Activated CD4-positive, alpha-beta T cell treated with anti-CD3 and anti-CD28 coated beads, Interleukin-2, amount 50 U/mL, for 1 hour (primary cell): ENCODE measurements around the gene ITGB3BP.
"Not testable (repeated sequence)": the region's sequence is repeated elsewhere in the genome, so short reads cannot be mapped to it uniquely, and the experiment has no call there.

ENCODE experiments used
- DNase-seq: peaks from one replicate; pipeline ENCODE4 v3.0.0-alpha.2; 2020

Gene ITGB3BP

DNA sequence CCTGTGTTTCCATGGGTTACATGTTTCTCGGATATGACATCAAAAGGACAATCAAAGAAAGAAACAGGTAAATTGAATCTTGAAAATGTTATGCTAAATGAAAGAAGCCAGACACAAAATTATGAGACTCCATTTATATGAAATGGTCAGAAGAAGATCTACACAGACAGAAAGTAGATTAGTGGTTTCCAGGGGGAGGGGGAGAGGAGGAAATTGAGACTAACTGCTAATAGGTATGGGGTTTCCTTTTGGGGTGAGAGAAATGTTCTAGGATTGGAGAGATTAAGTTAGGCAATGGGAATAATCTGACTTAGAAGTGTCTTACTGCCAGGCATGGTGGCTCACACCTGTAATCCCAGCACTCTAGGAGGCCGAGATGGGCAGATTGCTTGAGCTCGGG is 21.8 kb downstream of the ITGB3BP start:
- no peak for DNase-seq

DNA sequence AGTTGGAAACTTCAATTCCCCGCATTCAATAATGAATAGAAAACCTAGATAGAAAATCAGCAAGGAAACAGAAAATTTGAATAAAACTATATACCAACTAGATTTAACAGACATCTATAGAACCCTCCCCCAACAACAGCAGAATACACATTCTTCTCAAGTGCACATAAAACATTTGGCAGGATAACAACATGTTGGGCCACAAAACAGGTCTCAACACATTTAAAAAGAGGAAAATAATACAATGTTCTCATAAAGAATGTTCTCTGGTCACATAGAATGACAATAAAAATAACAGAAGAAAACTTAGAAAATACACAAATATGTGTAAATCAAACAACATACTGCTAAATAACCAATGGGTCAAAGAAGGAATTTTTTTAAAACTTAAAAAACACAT is 24.9 kb downstream of the ITGB3BP start:
- DNase-seq: no peak

DNA sequence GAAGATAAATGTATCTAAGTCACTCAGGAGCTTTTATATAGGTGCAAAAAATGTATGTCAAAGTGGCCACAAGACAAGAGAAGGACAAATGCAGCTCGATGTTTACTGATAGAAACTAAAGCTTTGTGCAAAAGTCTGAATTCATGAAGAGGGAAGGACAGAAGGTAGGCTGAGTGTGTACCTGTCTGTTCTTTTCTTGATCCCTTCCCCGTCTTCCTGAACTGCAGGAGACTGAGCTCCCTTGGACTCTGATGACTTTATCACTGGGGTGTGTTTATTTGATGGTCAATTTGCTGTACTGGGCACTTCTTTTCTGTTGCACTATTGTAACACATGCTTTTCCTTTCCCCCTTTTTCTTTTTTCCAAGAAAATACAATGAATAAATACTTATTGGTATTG is 25.4 kb downstream of the ITGB3BP start:
- DNase-seq: no peak

DNA sequence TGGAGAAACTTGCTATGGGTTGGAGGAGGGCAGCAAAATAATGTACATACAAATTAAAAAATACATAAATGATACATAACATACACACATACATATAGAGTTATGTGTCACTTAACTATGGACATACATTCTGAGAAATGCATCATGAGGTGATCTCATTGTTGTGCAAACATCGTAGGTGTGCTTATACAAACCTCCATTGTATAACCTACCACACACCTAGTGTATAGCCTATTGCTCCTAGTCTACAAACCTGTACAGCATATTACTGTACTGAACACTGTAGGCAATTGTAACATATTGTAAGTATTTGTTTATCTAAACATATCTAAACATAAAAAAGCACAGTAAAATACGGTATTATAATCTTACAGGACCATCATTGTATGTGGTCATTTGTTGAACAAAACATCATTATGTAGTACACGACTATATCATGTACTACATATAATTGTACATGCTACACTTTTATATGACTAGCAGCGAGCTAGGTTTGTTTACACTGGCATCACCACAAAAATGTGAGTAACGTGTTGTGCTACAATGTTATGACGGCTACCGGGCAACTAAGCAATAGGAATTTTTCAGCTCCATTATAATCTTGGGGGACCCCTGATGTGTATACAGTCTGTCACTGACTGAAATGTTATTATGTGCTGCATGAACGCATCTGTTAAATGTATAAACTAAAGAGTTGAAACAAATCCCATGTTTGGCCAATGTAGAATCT is 35.5 kb downstream of the ITGB3BP start:
- DNase-seq: no peak

DNA sequence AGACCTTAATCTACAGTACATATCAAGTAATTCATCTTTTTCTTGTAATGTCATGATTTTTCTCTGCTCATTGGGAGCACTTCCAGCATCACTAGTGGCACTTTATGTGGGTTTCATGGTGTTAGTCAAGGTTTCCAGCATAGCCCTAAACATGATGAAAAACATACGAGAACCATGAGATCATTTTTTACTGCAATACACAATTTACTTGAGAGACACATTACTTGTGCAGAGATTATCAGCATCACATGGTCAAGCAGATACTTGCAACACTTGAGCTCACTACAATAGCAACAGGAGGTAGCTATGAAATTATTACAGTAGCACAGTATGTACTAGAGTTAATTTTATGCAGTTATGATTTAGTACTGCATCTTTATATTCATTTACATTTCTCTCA is 36.4 kb downstream of the ITGB3BP start:
- DNase-seq: no peak

DNA sequence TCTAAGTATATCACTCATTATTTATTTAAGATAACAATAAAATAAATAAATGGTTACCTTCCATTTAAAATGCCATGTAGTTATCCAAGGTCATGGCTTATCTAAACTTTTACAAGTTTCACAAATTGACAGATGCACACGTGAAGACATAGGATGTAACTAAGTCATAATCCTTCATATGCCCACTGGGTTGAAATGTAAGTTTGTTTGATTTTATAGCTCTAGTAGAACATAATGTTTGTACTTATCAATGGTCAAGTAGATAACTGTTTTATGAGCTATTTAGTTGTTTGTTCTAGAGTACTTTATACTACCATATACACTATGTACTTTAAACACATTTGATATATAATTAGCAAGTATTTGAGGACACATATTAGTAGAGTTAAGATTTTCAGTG is 43.0 kb downstream of the ITGB3BP start:
- no peak for DNase-seq

DNA sequence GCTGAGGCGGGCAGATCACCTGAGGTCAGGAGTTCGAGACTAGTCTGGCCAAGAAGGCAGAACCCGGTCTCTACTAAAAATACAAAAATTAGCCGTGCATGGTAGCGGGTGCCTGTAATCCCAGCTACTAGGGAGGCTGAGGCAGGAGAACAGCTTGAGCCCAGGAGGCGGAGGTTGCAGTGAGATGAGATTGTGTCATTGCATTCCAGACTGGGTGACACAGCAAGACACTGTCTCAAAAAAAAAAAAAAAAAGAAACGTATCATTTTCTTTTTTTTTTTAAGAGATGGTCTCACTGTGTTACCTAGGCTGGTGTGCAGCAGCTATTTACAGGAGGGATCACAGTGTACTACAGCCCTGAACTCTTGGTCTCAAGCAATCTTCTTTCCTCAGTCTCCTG is 47.3 kb downstream of the ITGB3BP start:
- no peak for DNase-seq

DNA sequence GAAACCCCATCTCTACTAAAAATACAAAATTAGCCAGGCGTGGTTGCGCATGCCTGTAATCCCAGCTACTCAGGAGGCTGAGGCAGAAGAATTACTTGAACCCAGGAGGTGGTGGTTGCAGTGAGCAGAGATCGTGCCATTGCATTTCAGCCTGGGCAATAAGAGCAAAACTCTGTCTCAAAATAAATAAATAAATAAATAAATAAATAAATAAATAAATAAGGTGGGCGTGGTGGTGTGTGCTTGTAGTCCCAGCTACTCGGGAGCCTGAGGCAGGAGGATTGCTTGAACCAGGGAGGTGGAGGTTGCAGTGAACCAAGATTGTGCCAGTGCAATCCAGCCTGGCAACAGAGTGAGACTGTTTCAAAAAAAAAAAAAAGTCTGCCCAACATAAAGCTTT is 54.3 kb downstream of the ITGB3BP start:
- not testable (repeated sequence) for DNase-seq

DNA sequence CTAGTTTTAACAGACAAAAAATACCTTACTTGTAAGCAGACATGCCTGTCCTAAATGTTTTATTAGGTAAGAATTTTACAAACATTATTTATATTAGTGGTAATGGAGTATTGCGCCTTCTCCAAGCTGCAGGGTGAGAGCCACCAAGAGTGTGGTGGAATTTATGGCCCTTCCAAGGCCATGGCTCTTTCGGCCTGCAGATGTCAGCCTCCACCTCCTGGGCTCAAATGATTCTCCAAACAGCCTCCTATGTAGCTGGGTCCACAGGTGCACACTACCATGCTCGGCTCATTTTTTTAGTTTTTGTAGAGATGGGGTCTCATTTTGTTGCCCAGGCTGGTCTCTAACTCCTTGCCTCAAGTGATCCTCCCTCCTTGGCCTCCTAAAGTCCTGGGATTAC is 56.3 kb downstream of the ITGB3BP start:
- DNase-seq: no peak

DNA sequence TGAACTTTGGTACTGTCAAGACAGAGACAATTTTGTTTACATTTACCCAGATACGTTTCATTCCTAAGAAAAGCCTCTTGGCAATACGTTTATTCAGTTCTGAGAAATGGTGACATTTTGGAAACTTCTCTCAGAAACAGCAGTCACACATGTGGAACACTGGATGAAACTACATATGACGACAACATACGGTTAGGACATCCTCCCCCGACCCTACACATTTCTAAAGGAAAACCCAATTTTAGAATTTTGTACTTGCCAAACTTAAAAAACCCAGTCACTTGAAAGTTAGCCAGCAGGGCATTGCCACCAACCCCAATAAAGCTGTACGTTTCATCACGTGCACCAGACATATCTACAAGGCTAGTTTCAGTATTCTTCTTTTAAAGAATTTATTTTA is 56.8 kb downstream of the ITGB3BP start:
- no peak for DNase-seq

DNA sequence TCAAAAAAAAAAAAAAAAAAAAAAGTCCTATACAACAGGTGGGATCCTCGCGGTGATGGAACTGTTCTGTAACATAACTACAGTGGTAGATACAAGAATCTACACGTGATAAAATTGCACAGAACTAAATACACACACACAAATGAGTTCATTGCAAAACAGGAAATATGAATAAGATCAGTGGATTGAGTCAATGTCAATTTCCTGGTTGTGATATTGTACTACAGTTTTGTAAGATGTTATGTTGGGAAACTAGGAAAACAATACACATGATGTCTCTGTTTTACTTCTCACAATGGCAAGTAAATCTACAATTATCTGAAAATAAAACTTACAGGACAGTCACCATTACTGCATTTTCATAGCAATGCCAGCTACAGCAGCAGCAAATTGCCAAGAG is 59.8 kb downstream of the ITGB3BP start:
- no peak for DNase-seq

DNA sequence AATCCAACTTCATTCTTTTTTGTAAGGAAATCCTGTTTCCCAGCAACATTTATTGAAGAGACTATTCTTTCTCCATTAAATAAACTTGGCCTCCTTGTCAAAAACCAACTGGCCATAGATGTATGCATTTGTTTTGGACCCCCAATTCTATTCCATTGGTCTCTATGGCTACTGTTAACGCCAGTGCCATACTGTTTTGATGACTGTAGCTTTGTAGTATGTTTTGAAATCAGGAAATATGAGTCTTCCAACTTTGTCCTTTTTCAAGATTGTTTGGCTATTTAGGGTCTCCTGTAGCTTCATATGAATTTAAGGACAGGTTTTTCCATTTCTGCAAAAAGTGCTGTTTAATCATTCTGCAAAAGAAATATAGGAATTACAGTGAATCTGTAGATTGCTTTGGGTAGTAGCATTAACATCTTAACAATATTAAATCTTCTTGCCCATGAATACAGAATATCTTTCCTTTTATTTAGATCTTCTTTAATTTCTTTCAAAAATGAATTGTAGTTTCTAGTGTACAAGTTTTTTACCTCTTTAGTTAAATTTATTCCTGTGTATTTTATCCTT is 61.3 kb downstream of the ITGB3BP start:
- DNase-seq: no peak

DNA sequence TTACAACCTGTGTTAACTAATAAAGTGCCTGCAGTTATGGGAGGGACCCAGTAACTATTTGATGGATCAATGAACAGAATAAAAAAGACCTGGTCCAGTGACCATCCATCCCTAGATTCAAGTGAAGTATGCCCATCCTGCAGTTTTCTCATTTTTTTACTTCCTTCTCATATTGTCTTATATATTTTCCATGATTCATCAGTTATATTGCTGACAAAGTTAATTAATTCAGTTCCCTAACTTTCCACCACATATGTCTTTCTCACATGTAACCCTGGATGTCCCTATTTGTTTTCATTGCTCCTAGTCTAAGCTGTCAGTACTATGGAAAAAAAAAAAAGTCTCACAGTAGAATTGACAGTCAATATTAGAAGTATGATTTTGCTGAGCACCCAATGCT is 64.3 kb downstream of the ITGB3BP start:
- no peak for DNase-seq

DNA sequence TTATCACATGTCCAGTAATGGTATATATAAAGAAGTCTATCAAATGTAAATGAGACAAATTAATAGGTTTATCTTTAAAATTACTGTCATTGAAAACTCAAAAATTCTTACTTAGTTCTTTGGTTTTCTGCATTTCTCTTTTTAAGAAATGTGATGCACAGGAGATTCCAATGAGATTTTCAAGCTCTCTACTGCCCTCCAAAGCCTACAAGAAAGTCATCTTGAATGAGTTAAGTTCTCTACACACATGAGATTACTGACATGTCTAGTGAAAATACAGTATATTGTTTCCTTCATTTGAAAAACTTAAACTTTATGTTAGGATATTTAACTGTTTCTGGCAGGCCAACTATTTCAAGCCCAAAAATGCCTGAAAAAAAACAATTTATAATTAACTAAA is 68.8 kb downstream of the ITGB3BP start:
- no peak for DNase-seq

DNA sequence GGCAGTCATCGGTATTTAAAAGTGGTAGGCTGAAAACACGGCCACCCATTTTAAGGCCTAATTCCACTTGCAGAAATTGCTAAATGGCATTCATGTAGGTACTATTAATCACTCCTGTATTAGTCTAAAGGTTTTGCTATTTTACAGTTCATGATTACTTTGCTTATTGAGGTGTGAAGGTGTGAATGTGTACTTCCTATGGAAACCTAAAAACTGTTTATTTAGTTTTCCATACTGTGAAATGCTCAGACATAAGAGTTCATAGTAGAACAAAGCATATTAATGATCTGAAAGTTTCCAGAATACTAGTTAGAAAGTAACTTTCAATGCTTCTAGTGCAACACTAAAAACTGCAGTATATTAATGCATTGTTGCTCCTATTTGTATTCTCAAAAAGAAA is 69.8 kb downstream of the ITGB3BP start:
- no peak for DNase-seq

DNA sequence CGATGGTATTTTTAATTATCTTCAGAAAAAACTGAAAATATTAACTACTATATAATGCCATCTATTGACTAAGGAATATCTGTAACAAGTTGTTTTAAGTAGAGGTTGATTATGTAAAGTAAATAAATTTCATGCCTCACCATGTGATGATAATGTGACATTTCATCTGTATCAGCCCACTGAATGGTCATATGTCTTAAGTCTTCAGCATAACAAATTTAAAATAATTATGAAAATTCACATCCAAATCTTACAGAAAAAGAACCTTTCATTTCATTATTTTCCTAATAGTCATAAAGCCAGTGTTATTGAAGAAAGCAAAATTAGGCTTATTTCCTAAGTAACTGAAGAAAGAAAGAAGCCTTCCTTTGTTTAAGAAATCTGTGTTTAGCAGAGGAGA is 72.6 kb downstream of the ITGB3BP start:
- DNase-seq: no peak

DNA sequence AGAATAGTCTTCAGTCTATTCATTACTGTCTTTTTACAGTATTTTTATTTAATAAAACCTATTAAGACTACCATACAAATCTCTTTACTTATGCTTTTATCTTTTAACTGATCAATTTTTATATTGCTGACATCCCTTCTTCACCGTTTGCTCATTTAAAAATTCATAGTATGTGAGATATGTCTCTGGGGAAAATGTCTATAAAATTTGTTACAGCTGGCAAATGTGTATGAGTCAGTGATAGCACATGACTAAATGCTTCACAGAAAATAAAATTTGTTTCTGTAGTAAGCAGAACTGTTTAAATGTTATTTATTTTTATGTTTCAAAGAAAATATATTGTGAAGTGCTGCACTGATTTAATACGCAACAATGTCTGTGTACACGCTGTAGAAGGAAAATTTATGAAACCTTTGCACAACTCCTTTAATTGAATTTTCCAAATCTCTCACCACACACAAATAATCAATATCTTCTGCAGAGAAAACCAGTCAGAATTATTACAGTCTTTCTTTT is 74.2 kb downstream of the ITGB3BP start:
- no peak for DNase-seq

DNA sequence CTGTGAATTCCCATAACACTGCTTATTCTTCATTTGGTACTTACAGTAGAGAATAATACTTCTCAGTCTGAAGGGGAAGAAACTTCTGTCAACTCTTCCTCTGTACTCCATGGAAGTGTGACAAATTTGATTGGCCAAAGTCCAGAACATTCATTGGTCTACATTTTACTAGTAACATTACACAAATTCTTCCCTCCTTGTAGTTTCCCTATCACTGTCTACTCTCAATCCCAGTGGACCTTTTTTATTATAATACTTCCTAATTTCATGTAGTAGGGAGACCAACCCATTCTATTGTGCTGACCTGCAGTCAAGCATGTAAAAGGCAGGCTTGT is 80.9 kb downstream of the ITGB3BP start:
- no peak for DNase-seq

DNA sequence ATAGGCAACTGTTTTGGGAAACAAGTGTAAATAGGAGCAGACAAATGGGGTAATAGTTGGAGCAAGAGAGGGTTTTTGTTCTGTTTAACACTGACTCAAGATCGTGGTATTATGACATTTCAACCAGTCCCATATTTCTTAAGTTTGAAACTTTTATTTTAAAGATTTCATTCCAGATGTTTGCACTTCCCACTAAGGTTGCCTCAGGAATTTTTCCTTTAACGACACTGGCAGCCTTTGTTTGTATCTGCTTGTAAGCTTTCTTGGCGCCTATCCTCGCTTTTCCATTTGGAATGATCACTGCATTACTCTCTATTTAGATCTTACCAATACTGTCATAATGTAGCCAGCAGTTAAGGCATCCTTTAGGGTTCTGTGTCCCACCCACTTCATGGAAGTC is 87.9 kb downstream of the ITGB3BP start:
- DNase-seq: no peak

DNA sequence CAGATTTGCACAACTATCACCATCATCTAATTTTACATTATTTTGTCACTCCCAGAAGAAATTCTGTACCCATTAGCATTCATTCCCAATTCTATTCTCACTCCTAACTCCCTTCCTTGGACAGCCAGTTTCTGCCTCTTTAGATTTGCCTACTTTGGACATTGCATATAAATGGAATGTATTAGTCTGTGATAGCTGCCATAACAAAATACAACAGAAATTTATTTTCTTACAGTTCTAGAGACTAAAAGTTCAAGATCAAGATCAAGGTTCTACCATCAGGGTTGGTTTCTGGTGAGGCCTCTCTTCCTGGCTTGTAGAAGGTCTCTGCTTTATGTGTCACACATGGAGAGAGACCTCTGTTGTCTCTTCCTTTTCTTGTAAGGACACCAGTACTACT is 93.7 kb downstream of the ITGB3BP start:
- DNase-seq: no peak

DNA sequence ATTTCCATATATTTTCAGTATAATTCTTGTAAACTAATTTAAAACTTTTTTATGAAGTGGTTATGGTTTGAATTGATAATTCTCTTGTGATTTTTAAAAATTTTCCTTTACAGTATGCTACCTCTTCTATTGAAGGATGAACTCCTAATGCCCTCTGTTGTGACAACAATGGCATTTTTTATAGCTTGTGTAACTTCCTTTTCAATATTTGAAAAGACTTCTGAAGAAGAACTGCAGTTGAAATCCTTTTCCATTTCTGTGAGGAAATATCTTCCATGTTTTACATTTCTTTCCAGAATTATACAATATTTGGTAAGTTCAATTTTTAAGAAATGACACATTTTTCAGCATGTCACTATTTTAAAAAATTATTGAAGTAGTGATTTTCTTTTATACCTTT is 94.2 kb downstream of the ITGB3BP start:
- no peak for DNase-seq

DNA sequence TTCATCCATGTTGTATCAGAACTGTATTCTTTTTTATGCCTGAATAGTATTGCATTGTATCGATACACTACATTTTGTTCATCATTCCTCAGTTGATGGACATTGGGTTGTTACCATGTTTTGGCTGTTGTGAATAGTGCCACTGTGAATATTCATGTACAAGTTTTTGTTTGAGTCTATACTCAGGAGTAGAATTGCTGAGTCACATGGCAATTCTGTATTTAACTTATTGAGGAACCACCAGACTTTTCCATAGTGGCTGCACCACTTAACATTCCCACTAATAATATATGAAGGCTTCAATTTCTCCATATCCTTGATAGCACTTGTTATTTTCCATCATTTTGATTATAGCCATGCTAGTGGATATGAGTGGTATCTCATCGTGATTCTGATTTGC is 99.4 kb downstream of the ITGB3BP start:
- DNase-seq: no peak

DNA sequence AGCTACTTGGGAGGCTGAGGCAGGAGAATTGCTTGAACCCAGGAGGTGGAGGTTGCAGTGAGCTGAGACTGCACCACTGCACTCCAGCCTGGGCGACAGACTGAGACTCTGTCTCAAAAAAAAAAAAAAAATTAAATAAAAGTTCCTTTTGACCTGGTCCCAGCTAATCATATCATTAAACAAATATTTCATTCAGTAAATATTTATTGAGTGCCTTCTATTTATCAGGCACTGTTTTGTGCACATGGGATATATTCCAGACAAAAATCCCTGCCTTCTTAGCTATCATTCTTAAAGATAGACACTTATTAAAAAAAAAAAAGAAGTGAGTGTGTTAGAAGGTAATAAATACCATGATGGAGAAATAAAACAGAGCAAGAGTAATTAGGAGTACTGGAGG is 102.3 kb downstream of the ITGB3BP start:
- DNase-seq: not testable (repeated sequence)

DNA sequence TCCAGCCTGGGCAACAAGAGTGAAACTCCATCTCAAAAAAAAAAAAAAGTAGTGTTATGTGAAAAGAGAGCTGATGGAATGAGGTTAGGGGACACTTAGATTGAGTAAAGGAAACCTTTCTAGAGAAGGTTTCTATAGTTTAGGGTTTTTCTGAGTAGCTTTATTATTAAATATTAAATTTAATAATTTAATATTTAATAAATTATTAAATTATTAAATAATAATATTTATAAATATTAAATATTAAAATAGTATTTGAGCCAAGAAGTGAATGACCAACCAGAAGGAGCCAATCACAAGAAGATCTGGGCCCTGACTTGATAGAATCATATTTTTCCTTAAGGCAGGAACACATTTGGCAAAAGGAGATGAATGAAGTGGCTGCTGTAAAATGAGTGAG is 104.9 kb downstream of the ITGB3BP start:
- DNase-seq: no peak

DNA sequence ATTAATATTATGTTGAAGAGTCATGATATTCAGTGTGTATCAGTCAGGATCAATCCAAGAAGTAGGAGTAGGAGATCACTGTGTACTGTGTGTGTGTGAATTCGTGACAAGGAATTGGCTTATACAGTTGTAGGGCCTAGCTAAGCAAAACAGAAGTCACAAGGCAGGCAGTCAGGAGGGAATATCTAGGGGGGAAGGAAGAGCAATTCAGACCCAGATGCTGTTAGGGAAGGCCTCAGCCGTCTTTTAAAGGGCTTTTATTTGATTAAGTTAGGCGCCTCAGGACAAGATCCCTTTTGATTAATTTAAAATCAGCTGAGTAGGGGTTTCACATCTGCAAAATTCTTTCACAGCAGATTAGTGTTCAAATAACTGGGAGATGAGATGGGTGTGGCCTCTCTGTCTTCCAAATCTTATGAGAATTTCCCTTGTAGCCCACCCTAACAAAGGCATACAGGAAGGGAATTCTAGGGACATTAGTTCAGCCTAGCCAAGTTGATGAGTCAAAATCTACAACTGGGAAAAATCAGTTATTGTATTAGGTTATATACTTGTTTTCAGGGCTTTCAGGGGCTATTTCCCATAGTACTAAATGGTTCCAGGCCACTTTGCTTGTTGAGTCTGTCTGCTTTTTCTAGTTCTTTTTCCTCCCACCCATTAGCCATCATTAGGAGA is 108.2 kb downstream of the ITGB3BP start:
- DNase-seq: no peak
